ENCODE data around the gene TIPARP. TPM values are rescaled to one million over a fixed set of nuclear protein-coding genes. Genes with fewer than 3 reads are reported as not detected.
"Not testable (repeated sequence)": the region's sequence is repeated elsewhere in the genome, so short reads cannot be mapped to it uniquely, and the experiment has no call there.

The TIPARP gene
- total RNA-seq, 4 donors from 2014 or later = 23.3 to 65.0 (median 31.2) TPM

DNA sequence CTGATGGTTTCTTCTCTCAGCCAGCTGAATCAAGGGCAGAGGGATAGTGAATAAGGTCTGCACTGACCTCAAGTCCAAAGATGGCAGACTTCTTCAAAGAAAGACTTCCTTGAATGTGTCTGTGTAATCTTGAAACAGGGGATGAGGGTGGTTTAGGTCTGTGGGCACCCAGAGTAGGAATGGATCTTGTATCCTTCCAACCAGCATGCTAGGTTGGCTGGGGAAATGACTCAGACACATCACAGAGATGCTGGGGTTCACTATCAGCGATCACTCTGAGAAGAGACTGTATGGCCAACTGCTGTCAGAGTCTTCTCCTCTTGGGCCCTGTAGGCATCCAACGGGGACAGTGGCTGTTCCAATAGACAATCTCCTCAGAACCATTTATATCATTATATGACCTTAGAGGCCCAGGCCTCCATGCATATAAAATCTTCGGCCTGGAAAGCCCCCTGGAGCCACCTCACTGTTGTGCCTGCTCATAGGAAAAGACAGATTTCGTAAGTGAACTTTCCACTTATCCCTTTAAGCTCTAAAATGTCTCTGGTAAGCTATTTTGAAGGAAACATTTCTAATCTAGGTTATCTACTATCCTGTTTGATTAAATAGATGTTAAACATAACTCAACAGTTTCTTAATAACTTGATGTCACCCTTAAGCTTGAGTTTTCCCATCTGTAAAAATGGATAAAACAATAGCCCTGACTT, 58.5 kb downstream of the TIPARP start:
- H3K9me3 ChIP-seq = no peaks in the 10 kb centered on the region
- no peak for TF ChIP-seq POLR2A (IDR thresholded peaks at IDR 0.05)
- TF ChIP-seq, protein P1, sequence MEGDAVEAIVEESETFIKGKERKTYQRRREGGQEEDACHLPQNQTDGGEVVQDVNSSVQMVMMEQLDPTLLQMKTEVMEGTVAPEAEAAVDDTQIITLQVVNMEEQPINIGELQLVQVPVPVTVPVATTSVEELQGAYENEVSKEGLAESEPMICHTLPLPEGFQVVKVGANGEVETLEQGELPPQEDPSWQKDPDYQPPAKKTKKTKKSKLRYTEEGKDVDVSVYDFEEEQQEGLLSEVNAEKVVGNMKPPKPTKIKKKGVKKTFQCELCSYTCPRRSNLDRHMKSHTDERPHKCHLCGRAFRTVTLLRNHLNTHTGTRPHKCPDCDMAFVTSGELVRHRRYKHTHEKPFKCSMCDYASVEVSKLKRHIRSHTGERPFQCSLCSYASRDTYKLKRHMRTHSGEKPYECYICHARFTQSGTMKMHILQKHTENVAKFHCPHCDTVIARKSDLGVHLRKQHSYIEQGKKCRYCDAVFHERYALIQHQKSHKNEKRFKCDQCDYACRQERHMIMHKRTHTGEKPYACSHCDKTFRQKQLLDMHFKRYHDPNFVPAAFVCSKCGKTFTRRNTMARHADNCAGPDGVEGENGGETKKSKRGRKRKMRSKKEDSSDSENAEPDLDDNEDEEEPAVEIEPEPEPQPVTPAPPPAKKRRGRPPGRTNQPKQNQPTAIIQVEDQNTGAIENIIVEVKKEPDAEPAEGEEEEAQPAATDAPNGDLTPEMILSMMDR (IDR thresholded peaks at IDR 0.05) = no peak
- no peaks in the 10 kb centered on the region for H3K36me3 ChIP-seq
- no peak for DNase-seq
- WGBS, 2 donors = 95 to 96% methylated on average over 4 of the region's 4 CpGs
- intact Hi-C loops (cut with DNase I) = no loop called here
- no peak overlapping the region for H3K4me3 ChIP-seq (replicated peaks in 1 of 3)
- no peak overlapping the region for H3K27ac ChIP-seq
- no peaks in the 10 kb centered on the region for H3K4me1 ChIP-seq
- H3K27me3 ChIP-seq = no peaks in the 10 kb centered on the region

DNA sequence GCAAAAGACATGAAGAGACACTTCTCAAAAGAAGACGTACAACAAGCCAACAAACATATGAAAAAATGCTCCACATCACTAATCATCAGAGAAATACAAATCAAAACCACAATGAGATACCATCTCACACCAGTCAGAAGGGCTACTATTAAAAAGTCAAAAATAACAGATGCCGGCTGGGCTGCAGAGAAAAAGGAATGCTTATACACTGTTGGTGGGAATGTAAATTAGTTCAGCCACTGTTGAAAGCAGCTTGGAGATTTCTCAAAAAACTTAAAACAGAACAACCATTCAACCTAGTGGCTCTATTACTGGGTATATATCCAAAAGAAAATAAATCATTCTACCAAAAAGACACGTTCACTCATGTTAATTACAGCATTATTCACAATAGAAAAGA, 60.3 kb downstream of the TIPARP start:
- 49 to 51% methylated on average over 3 of the region's 3 CpGs for WGBS, 2 donors
- H3K36me3 ChIP-seq; DNase-seq; H3K4me3 ChIP-seq (replicated peaks in 1 of 3); H3K27me3 ChIP-seq; H3K9me3 ChIP-seq; H3K27ac ChIP-seq; H3K4me1 ChIP-seq; intact Hi-C loops (cut with DNase I): not testable (repeated sequence)

DNA sequence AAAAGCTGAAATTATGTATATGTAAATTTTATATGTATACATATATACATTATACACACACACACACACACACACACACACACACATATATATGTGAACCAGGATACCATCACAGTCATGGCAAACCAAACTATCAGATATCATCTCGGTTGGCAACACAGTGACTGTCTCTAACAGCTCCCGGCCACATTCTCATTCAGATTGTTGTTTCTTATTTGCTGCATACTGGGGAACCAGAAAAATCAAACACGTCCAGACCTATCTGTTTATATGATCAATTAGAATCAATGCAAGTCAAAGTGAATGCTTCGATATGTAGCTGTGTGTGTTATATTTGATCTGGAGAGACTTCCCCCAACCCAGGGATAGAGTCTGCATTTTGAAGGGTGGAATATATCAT, 61.1 kb downstream of the TIPARP start:
- TF ChIP-seq, protein P1 (IDR thresholded peaks at IDR 0.05) = no peak
- TF ChIP-seq POLR2A (IDR thresholded peaks at IDR 0.05) = no peak

DNA sequence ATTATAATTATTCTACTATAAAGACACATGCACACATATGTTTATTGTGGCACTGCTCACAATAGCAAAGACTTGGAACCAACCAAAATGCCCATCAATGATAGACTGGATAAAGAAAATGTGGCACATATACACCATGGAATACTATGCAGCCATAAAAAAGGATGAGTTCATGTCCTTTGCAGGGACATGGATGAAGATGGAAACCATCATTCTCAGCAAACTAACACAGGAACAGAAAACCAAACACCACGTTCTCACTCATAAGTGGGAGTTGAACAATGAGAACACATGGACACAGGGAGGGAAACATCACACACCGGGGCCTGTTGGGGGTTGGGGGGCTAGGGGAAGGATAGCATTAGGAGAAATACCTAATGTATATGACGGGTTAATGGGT, 62.7 kb downstream of the TIPARP start:
- H3K4me3 ChIP-seq (replicated peaks in 1 of 3); intact Hi-C loops (cut with DNase I); H3K27ac ChIP-seq; H3K36me3 ChIP-seq; H3K27me3 ChIP-seq; DNase-seq; H3K9me3 ChIP-seq; H3K4me1 ChIP-seq: not testable (repeated sequence)
- WGBS, 2 donors = 95 to 97% methylated on average over 3 of the region's 3 CpGs

More for the DNA sequence above, 61.1 kb downstream of the TIPARP start:
- no peaks in the 10 kb centered on the region for H3K36me3 ChIP-seq
- DNase-seq = no peak
- no peak overlapping the region for H3K4me3 ChIP-seq (replicated peaks in 1 of 3)
- no peaks in the 10 kb centered on the region for H3K27me3 ChIP-seq
- intact Hi-C loops (cut with DNase I) = no loop called here
- H3K4me1 ChIP-seq = no peaks in the 10 kb centered on the region
- no peak overlapping the region for H3K27ac ChIP-seq
- no peaks in the 10 kb centered on the region for H3K9me3 ChIP-seq
- WGBS, 2 donors = 72 to 92% methylated on average over 3 to 4 of the region's 4 CpGs

DNA sequence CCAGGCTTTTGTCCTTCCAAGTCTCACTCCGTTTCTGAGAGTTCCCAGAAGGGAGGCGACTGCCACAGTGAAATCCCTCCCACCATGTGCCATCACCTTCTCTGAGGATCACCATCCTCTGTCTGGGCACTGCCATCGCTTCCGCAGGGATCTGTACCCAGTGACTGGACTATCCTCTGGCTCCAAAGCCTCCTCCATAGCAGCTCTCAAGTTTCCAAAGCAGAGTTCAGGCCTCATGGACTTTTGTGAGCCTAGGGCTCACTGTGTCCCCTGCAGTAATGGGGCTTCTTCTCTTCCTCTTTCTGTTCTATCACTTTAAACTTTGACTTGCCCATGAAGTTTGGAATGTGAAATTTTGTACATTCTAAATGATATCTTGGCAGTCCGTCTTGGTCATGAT, 63.9 kb downstream of the TIPARP start:
- Histone ChIP-seq H3K27ac (no peak overlapping the region), H3K4me3 (replicated peaks in 1 of 3) (no peak overlapping the region), H3K4me1 (no peaks in the 10 kb centered on the region), H3K9me3 (no peaks in the 10 kb centered on the region), H3K27me3 (no peaks in the 10 kb centered on the region), H3K36me3 (no peaks in the 10 kb centered on the region)
- no peak for TF ChIP-seq POLR2A (IDR thresholded peaks at IDR 0.05)
- TF ChIP-seq, protein P1 (IDR thresholded peaks at IDR 0.05) = no peak
- 79 to 89% methylated on average over 5 of the region's 5 CpGs for WGBS, 2 donors
- DNase-seq = no peak
- intact Hi-C loops (cut with DNase I) = no loop called here

DNA sequence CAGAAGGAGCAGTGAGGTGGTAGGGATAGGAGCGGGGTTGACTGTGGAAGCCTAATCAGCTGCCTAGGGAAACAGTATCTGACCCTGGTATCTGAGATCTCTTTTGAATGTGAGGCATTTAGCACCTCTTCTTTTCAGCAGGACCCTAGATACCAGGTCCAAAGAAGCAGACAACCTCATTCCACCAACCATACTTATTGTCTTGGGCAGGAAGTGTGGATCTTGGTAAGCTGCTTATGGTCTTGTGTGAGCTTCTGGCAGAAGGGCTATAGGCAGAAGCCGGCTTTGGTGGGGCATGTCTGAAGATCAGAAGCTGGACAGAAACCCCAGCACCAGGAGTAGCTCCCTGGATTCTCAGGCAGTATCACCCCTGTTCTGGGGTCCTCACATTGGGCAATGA, 65.6 kb downstream of the TIPARP start:
- Histone ChIP-seq H3K4me3 (replicated peaks in 1 of 3) (no peak overlapping the region), H3K4me1 (no peaks in the 10 kb centered on the region), H3K27ac (no peak overlapping the region), H3K9me3 (no peaks in the 10 kb centered on the region), H3K27me3 (no peaks in the 10 kb centered on the region), H3K36me3 (no peaks in the 10 kb centered on the region)
- no peak for DNase-seq
- TF ChIP-seq, protein P1 (IDR thresholded peaks at IDR 0.05) = no peak
- intact Hi-C loops (cut with DNase I) = no loop called here
- WGBS, 2 donors = 97 to 100% methylated on average over 2 of the region's 2 CpGs

DNA sequence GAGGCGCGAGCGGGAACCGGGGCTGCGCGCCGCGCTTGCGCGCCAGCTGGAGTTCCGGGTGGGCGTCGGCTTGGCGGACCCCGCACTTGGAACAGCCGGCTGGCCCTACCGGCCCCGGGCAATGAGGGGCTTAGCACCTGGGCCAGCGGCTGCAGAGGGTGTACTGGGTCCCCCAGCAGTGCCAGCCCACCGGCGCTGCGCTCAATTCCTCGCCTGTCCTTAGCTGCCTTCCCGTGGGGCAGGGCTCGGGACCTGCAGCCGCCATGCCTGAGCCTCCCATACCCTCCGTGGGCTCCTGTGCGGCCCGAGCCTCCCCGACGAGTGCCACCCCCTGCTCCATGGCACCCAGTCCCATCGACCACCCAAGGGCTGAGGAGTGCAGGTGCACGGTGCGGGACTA, 66.2 kb downstream of the TIPARP start:
- H3K27ac ChIP-seq; H3K9me3 ChIP-seq; DNase-seq; H3K4me1 ChIP-seq; H3K36me3 ChIP-seq; intact Hi-C loops (cut with DNase I); H3K27me3 ChIP-seq; H3K4me3 ChIP-seq (replicated peaks in 1 of 3): not testable (repeated sequence)
- WGBS, 2 donors = 91% methylated on average over 6 of the region's 34 CpGs; no CpG with 5 or more reads in 1 of the 2 donors
